Measurements from ENCODE around the gene PHF20. TPM values are rescaled to one million over a fixed set of nuclear protein-coding genes. Genes with fewer than 3 reads are reported as not detected.

PHF20 gene
- total and polyA plus RNA-seq, 2 of the 13 experiments (the other 11 are each of a cell fraction or from before 2014, with no cell fraction given), result 22.8 to 34.1 TPM

DNA sequence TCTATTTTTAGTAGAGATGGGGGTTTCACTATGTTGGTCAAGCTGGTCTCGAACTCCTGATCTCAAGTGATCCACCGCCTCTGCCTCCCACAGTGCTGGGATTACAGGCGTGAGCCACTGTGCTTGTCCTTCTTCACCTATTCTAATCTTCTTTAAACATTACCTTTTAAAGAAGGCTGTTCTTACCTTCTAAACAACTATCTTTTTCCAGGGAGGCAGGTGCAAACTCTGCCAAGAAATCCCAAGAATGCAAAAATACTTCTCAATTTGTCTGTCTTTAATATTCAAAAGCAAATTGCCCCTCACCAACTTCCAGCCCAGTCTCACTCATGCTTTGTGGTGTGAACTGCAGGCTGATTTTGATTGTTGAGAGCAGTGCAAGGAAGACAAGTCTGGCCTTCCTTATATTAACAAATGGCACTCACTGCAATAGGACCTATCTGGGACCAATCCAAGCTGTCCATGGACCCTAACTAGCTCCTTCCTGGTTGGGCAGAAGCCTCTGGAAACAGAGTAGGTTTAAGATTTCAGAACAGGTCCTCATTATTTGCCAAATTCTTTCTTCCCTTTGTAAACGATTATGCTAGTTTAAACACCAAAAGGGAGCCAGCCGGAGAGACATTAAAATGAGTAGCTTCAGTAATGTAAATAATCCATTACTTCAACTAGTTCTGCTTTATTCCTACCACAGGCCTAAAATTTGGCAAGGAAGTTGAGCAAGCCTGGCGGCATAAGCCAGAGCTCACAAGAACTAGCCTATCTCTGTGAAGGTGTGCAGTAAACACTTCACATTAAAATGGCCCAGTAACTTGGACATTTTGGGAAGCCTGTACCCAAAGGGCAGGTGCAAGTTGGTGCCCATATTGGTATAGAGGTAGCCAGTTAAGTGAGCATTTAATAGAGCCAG lies 180.9 kb downstream of the PHF20 start (continued):
- TF ChIP-seq, protein P1, sequence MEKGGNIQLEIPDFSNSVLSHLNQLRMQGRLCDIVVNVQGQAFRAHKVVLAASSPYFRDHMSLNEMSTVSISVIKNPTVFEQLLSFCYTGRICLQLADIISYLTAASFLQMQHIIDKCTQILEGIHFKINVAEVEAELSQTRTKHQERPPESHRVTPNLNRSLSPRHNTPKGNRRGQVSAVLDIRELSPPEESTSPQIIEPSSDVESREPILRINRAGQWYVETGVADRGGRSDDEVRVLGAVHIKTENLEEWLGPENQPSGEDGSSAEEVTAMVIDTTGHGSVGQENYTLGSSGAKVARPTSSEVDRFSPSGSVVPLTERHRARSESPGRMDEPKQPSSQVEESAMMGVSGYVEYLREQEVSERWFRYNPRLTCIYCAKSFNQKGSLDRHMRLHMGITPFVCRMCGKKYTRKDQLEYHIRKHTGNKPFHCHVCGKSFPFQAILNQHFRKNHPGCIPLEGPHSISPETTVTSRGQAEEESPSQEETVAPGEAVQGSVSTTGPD (CRISPR knock-in tag; IDR thresholded peaks at IDR 0.05), result peak; percentile 24; the same call in 1 of the 2 replicates
- 0 out of 2 replicates have a peak, but pooled peaks have one; percentile 51 for TF ChIP-seq ZNF205 (CRISPR knock-in tag; IDR thresholded peaks at IDR 0.05)
- TF ChIP-seq ZNF333 (CRISPR knock-in tag; IDR thresholded peaks at IDR 0.05; ENCODE audit: borderline replicate concordance), result no peak
- no peak for TF ChIP-seq CCAR2 (optimal IDR thresholded peaks at IDR 0.05; ENCODE audit: low read depth, low read length)
- TF ChIP-seq HIVEP1 (CRISPR knock-in tag; IDR thresholded peaks at IDR 0.05), result 0 out of 2 replicates have a peak, but pooled peaks have one; percentile 39
- TF ChIP-seq ELF3 (CRISPR knock-in tag; IDR thresholded peaks at IDR 0.05), result peak; percentile 10; the same call in 1 of the 2 replicates
- TF ChIP-seq, protein P2, sequence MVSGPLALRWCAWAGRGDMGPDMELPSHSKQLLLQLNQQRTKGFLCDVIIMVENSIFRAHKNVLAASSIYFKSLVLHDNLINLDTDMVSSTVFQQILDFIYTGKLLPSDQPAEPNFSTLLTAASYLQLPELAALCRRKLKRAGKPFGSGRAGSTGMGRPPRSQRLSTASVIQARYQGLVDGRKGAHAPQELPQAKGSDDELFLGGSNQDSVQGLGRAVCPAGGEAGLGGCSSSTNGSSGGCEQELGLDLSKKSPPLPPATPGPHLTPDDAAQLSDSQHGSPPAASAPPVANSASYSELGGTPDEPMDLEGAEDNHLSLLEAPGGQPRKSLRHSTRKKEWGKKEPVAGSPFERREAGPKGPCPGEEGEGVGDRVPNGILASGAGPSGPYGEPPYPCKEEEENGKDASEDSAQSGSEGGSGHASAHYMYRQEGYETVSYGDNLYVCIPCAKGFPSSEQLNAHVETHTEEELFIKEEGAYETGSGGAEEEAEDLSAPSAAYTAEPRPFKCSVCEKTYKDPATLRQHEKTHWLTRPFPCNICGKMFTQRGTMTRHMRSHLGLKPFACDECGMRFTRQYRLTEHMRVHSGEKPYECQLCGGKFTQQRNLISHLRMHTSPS (CRISPR knock-in tag; IDR thresholded peaks at IDR 0.05; ENCODE audit: low read depth), result no peak
- TF ChIP-seq, protein P3, sequence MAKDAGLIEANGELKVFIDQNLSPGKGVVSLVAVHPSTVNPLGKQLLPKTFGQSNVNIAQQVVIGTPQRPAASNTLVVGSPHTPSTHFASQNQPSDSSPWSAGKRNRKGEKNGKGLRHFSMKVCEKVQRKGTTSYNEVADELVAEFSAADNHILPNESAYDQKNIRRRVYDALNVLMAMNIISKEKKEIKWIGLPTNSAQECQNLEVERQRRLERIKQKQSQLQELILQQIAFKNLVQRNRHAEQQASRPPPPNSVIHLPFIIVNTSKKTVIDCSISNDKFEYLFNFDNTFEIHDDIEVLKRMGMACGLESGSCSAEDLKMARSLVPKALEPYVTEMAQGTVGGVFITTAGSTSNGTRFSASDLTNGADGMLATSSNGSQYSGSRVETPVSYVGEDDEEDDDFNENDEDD (CRISPR knock-in tag; IDR thresholded peaks at IDR 0.05; ENCODE audit: borderline replicate concordance), result 0 out of 2 replicates have a peak, but pooled peaks have one; percentile 2
- TF ChIP-seq, protein P4, sequence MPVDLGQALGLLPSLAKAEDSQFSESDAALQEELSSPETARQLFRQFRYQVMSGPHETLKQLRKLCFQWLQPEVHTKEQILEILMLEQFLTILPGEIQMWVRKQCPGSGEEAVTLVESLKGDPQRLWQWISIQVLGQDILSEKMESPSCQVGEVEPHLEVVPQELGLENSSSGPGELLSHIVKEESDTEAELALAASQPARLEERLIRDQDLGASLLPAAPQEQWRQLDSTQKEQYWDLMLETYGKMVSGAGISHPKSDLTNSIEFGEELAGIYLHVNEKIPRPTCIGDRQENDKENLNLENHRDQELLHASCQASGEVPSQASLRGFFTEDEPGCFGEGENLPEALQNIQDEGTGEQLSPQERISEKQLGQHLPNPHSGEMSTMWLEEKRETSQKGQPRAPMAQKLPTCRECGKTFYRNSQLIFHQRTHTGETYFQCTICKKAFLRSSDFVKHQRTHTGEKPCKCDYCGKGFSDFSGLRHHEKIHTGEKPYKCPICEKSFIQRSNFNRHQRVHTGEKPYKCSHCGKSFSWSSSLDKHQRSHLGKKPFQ (CRISPR knock-in tag; IDR thresholded peaks at IDR 0.05; ENCODE audit: insufficient replicate concordance), result no peak
- peak; percentile 1; the same call in 1 of the 2 replicates for TF ChIP-seq SP4 (CRISPR knock-in tag; IDR thresholded peaks at IDR 0.05)
- TF ChIP-seq, protein P5, sequence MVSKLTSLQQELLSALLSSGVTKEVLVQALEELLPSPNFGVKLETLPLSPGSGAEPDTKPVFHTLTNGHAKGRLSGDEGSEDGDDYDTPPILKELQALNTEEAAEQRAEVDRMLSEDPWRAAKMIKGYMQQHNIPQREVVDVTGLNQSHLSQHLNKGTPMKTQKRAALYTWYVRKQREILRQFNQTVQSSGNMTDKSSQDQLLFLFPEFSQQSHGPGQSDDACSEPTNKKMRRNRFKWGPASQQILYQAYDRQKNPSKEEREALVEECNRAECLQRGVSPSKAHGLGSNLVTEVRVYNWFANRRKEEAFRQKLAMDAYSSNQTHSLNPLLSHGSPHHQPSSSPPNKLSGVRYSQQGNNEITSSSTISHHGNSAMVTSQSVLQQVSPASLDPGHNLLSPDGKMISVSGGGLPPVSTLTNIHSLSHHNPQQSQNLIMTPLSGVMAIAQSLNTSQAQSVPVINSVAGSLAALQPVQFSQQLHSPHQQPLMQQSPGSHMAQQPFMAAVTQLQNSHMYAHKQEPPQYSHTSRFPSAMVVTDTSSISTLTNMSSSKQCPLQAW (CRISPR knock-in tag; IDR thresholded peaks at IDR 0.05), result 0 out of 2 replicates have a peak, but pooled peaks have one; percentile 1
- TF ChIP-seq POLR2G (IDR thresholded peaks at IDR 0.05; ENCODE audit: low read depth, low read length), result peak; percentile 56
- 0 out of 2 replicates have a peak, but pooled peaks have one; percentile 9 for TF ChIP-seq SSRP1 (CRISPR knock-in tag; IDR thresholded peaks at IDR 0.05)
- TF ChIP-seq, protein P6, sequence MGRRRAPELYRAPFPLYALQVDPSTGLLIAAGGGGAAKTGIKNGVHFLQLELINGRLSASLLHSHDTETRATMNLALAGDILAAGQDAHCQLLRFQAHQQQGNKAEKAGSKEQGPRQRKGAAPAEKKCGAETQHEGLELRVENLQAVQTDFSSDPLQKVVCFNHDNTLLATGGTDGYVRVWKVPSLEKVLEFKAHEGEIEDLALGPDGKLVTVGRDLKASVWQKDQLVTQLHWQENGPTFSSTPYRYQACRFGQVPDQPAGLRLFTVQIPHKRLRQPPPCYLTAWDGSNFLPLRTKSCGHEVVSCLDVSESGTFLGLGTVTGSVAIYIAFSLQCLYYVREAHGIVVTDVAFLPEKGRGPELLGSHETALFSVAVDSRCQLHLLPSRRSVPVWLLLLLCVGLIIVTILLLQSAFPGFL (CRISPR knock-in tag; IDR thresholded peaks at IDR 0.05), result no peak
- TF ChIP-seq, protein P7, sequence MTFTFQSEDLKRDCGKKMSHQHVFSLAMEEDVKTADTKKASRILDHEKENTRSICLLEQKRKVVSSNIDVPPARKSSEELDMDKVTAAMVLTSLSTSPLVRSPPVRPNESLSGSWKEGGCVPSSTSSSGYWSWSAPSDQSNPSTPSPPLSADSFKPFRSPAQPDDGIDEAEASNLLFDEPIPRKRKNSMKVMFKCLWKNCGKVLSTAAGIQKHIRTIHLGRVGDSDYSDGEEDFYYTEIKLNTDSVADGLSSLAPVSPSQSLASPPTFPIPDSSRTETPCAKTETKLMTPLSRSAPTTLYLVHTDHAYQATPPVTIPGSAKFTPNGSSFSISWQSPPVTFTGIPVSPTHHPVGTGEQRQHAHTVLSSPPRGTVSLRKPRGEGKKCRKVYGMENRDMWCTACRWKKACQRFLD (CRISPR knock-in tag; IDR thresholded peaks at IDR 0.05; ENCODE audit: borderline replicate concordance), result peak; percentile 69; the same call in 1 of the 2 replicates
